ENCODE results near the gene DGKD. TPM values are rescaled to one million over a fixed set of nuclear protein-coding genes. Genes with fewer than 3 reads are reported as not detected.

DGKD gene
- total and polyA plus RNA-seq, 10 of the 15 experiments (the other 5 are each of a cell fraction or from before 2014, with no cell fraction given): 2.7 to 81.9 (median 27.0) TPM

DNA sequence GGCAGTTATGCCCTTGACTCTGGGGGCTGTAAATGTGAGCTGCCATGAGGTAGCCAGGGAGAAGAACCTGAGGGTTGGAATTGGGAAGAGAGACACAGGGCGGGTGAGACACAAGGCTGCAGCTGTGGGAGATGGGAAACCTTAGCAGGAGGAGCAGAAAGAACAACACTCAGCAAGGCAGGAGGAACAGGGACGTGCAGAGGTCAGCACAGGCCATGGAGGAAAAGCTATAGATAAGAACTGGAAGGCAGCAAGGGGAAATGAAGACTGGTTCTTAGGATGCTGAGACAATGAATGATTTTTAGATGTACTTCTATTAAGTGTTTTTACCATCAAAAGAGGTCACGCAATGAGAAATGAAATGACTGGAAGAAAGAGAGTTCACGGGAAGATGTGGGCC is 132.1 kb downstream of the DGKD start:
- ChIA-PET POLR2A (no interaction called here), SMC1A (ENCODE audit: uncharacterized antibody, unreplicated experiment) (no interaction called here), CTCF (no interaction called here)
- TF ChIP-seq REST (IDR thresholded peaks at IDR 0.05; ENCODE audit: low read depth, low read length): no peak
- TF ChIP-seq HDAC2 (IDR thresholded peaks at IDR 0.05): no peak
- no peak for TF ChIP-seq KAT2A (conservative IDR thresholded peaks at IDR 0.05; ENCODE audit: control insufficient read depth, low read depth, low read length)
- TF ChIP-seq ZNF687 (IDR thresholded peaks at IDR 0.05): no peak
- TF ChIP-seq ATF7 (IDR thresholded peaks at IDR 0.05; ENCODE audit: low read depth): no peak
- no peak for TF ChIP-seq YY1 (IDR thresholded peaks at IDR 0.05; ENCODE audit: low read depth, low read length)
- TF ChIP-seq BCLAF1 (IDR thresholded peaks at IDR 0.05): no peak
- TF ChIP-seq CEBPZ (IDR thresholded peaks at IDR 0.05; ENCODE audit: low read depth, low read length): no peak
- TF ChIP-seq ZNF217 (IDR thresholded peaks at IDR 0.05): no peak
- no peak for TF ChIP-seq LARP7 (IDR thresholded peaks at IDR 0.05)
- no peak for TF ChIP-seq FOS (IDR thresholded peaks at IDR 0.05; ENCODE audit: borderline replicate concordance, extremely low read depth, insufficient read length)

More for the DNA sequence above, 132.1 kb downstream of the DGKD start:
- ATAC-seq (no peak), FAIRE-seq (no peak), DNase-seq (ENCODE audit: low read depth, low spot score) (no peak)
- Histone ChIP-seq H3K4me1 (ENCODE audit: control insufficient read depth, insufficient read depth, low read length) (no peaks in the 10 kb centered on the region), H3K27me3 (replicated peaks in 1 of 2; ENCODE audit: control insufficient read depth in 2 of 2, insufficient read depth in 2 of 2, low read length in 1 of 2) (no peaks in the 10 kb centered on the region), H3K4me2 (ENCODE audit: control insufficient read depth, insufficient read depth) (no peak overlapping the region), H3K9ac (ENCODE audit: control insufficient read depth, insufficient read depth, low read length) (no peak overlapping the region), H3K27ac (ENCODE audit: control insufficient read depth, insufficient read depth) (no peak overlapping the region), H3K9me3 (replicated peaks; ENCODE audit: control insufficient read depth, insufficient read depth, low read length) (no peaks in the 10 kb centered on the region), H4K20me1 (ENCODE audit: control insufficient read depth, insufficient read depth) (no peaks in the 10 kb centered on the region), H3K4me3 (no peak overlapping the region), H3K36me3 (ENCODE audit: control insufficient read depth in 2 of 2, insufficient read depth in 2 of 2, low read length in 1 of 2) (peaks cover 1 to 9% of the 10 kb centered on the region in 2 experiments; a peak in 3 of 4 replicates), H3K79me2 (ENCODE audit: control insufficient read depth, insufficient read depth, low read length) (no peaks in the 10 kb centered on the region), H2AFZ (ENCODE audit: control insufficient read depth, low read depth, low read length) (no peak overlapping the region)
- RAD21 ChIA-PET (ENCODE audit: unreplicated experiment): no interaction called here
- no TSS peak for BruUV-seq (replicated peaks)
- WGBS (ENCODE audit: insufficient coverage, insufficient replicate concordance, low lambda C conversion rate, missing lambda C conversion rate): 93% methylated on average over 4 of the region's 4 CpGs
- intact Hi-C loops (cut with micrococcal nuclease; ENCODE audit: unreplicated experiment): loop anchor here (10.0 kb wide), 1 partner anchor 228 kb away; the partner anchor contains the start of genes UGT1A4 and UGT1A5
- in situ Hi-C loops (cut with MboI): no loop called here
